Trophoblast cell (in vitro differentiated cells and primary cell): ENCODE results near the gene OR10V1.

Experiments used
- DNase-seq, 2 donors: peaks; one replicate each; pipeline ENCODE4 v3.0.0-alpha.2; 2016
- H2AFZ ChIP-seq: 2 replicates; pipeline ENCODE4 v1.6.1; 2013; ENCODE audit warnings: low read length, moderate library complexity, mild to moderate bottlenecking; ENCODE audit not compliant: insufficient read depth, poor library complexity
- H2AK5ac ChIP-seq: 2 replicates; pipeline ENCODE4 v1.6.1; 2013; ENCODE audit warnings: mild to moderate bottlenecking, low read length
- H2BK120ac ChIP-seq: 2 replicates; pipeline ENCODE4 v1.6.1; 2013; ENCODE audit warnings: low read length, mild to moderate bottlenecking, moderate library complexity; ENCODE audit not compliant: insufficient read depth, poor library complexity
- H2BK12ac ChIP-seq: 2 replicates; pipeline ENCODE4 v1.6.1; 2013; ENCODE audit warnings: mild to moderate bottlenecking, low read length, moderate library complexity
- H2BK5ac ChIP-seq: 2 replicates; pipeline ENCODE4 v1.6.1; 2013; ENCODE audit warnings: low read length, low read depth, moderate library complexity, mild to moderate bottlenecking; ENCODE audit not compliant: poor library complexity
- H3K14ac ChIP-seq: 2 replicates; pipeline ENCODE4 v1.6.1; 2013; ENCODE audit warnings: mild to moderate bottlenecking, low read length
- H3K18ac ChIP-seq: 2 replicates; pipeline ENCODE4 v1.6.1; 2013; ENCODE audit warnings: mild to moderate bottlenecking, low read length
- H3K23ac ChIP-seq: 2 replicates; pipeline ENCODE4 v1.6.1; 2013; ENCODE audit warnings: low read length
- H3K27ac ChIP-seq: 2 replicates; pipeline ENCODE4 v1.5.1; 2013; ENCODE audit warnings: low read depth, mild to moderate bottlenecking, inconsistent platforms, low read length, moderate library complexity
- H3K27me3 ChIP-seq: 2 replicates; pipeline ENCODE4 v1.6.1; 2013; ENCODE audit warnings: inconsistent platforms, mild to moderate bottlenecking, low read length, moderate library complexity; ENCODE audit not compliant: insufficient read depth
- H3K36me3 ChIP-seq, 2 experiments: 1 replicate in 1 of 2; 2 replicates in 1 of 2; pipeline ENCODE4 v1.6.1; 2013; ENCODE audit warnings: low read length in 2 of 2, mild to moderate bottlenecking in 2 of 2, moderate library complexity in 1 of 2; ENCODE audit not compliant: insufficient read depth in 2 of 2, control insufficient read depth in 1 of 2
- H3K4ac ChIP-seq: 2 replicates; pipeline ENCODE4 v1.6.1; 2013; ENCODE audit warnings: low read depth, mild to moderate bottlenecking, low read length, moderate library complexity
- H3K4me1 ChIP-seq, 2 experiments: 1 replicate in 1 of 2; 2 replicates in 1 of 2; pipeline ENCODE4 v1.6.1; 2013; ENCODE audit warnings: low read length in 2 of 2, mild to moderate bottlenecking in 2 of 2, moderate library complexity in 1 of 2; ENCODE audit not compliant: insufficient read depth in 2 of 2, control insufficient read depth in 1 of 2
- H3K4me2 ChIP-seq: 2 replicates; pipeline ENCODE4 v1.6.1; 2013; ENCODE audit warnings: inconsistent platforms, mild to moderate bottlenecking, low read length, moderate library complexity
- H3K4me3 ChIP-seq: 2 replicates; pipeline ENCODE4 v1.5.1; 2013; ENCODE audit warnings: mild to moderate bottlenecking, low read depth, low read length, inconsistent platforms
- H3K79me1 ChIP-seq: one replicate; pipeline ENCODE4 v1.6.1; 2013; ENCODE audit warnings: low read length
- H3K79me2 ChIP-seq: 2 replicates; pipeline ENCODE4 v1.6.1; 2013; ENCODE audit warnings: low read length, mild to moderate bottlenecking; ENCODE audit not compliant: control insufficient read depth, insufficient read depth, poor library complexity
- H3K9ac ChIP-seq: 2 replicates; pipeline ENCODE4 v1.6.1; 2013; ENCODE audit warnings: mild to moderate bottlenecking, low read length
- H3K9me3 ChIP-seq: 2 replicates; pipeline ENCODE4 v1.6.1; 2013; ENCODE audit warnings: low read depth, mild to moderate bottlenecking, control low read depth, inconsistent platforms, low read length; ENCODE audit not compliant: insufficient read depth
- H4K12ac ChIP-seq: 2 replicates; pipeline ENCODE4 v1.6.1; 2013; ENCODE audit warnings: low read depth, mild to moderate bottlenecking, low read length, moderate library complexity
- H4K8ac ChIP-seq: 2 replicates; pipeline ENCODE4 v1.6.1; 2013; ENCODE audit warnings: low read depth, mild to moderate bottlenecking, low read length, moderate library complexity
- H4K91ac ChIP-seq: one replicate; pipeline ENCODE4 v1.6.1; 2013; ENCODE audit warnings: low read depth, mild to moderate bottlenecking, low read length, moderate library complexity
- WGBS: extraction: QIAGEN DNeasy Blood & Tissue Kit; methylation state at CpG from one replicate; pipeline ENCODE4 v1.1.7; 2013; ENCODE audit warnings: missing lambda C conversion rate; ENCODE audit not compliant: insufficient read length, insufficient coverage; ENCODE audit errors: extremely low coverage; 5-methylcytosine and 5-hydroxymethylcytosine counted together

Gene OR10V1

DNA sequence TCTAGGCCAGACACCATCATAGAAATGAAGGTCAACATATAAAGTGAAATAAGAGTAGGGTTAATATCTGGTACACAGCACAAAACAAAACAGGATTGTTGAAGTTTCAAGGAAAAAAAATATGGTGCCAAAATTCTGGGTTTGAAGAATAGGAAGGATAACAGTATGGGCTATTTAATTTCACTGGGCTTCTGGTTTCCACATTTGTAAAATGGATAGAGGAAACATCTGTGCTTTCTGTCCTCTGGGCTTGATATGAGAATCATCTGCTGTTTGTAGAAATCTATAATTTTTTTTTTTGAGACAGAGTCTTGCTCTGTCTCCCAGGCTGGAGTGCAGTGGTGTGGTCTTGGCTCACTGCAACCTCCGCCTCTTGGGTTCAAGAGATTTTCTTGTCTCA lies 13.8 kb upstream of the OR10V1 start:
- no peak for DNase-seq
- H3K4ac ChIP-seq, result no peak overlapping the region
- no peak overlapping the region for H2BK5ac ChIP-seq
- H3K4me3 ChIP-seq, result no peak overlapping the region
- no peaks in the 10 kb centered on the region for H3K27me3 ChIP-seq
- H2BK120ac ChIP-seq, result no peak overlapping the region
- no peak overlapping the region for H2AK5ac ChIP-seq
- no peaks in the 10 kb centered on the region for H3K79me2 ChIP-seq
- no peak overlapping the region for H3K4me2 ChIP-seq
- H3K4me1 ChIP-seq, result no peaks in the 10 kb centered on the region
- no peak overlapping the region for H2AFZ ChIP-seq
- no peak overlapping the region for H4K12ac ChIP-seq
- H3K79me1 ChIP-seq, result no peaks in the 10 kb centered on the region
- no peak overlapping the region for H3K9ac ChIP-seq
- no peak overlapping the region for H4K91ac ChIP-seq
- peaks cover 0 to 1% of the 10 kb centered on the region in 2 experiments for H3K36me3 ChIP-seq
- H2BK12ac ChIP-seq, result no peak overlapping the region
- H3K27ac ChIP-seq, result no peak overlapping the region
- no CpG with 5 or more reads among the region's 1 CpG for WGBS
- no peaks in the 10 kb centered on the region for H3K9me3 ChIP-seq
- H3K23ac ChIP-seq, result no peak overlapping the region
- H3K14ac ChIP-seq, result no peak overlapping the region
- no peak overlapping the region for H3K18ac ChIP-seq
- no peak overlapping the region for H4K8ac ChIP-seq

DNA sequence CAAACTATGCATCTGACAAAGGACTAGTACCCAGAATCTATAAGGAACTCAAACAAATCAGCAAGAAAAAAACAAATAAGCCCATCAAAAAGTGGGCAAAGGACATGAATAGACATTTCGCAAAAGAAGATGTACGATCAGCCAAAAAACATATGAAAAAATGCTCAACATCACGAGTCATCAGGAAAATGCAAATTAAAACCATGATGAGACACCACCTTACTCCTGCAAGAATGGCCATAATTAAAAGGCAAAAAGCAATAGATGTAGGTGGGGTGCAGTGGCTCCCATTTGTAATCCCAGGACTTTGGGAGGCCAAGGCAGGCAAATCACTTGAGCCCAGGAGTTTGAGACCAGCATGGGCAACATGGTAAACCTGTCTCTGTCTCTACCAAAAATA lies 10.4 kb upstream of the OR10V1 start:
- Histone ChIP-seq H3K27ac (no peak overlapping the region), H3K14ac (no peak overlapping the region), H3K9me3 (no peaks in the 10 kb centered on the region), H2AK5ac (no peak overlapping the region), H3K27me3 (no peaks in the 10 kb centered on the region), H3K79me1 (no peaks in the 10 kb centered on the region), H2BK12ac (no peak overlapping the region), H3K36me3 (no peaks in the 10 kb centered on the region), H3K4me3 (no peak overlapping the region), H4K12ac (no peak overlapping the region), H3K23ac (no peak overlapping the region), H3K4ac (no peak overlapping the region), H2BK5ac (no peak overlapping the region), H3K79me2 (no peaks in the 10 kb centered on the region), H3K4me1 (no peaks in the 10 kb centered on the region), H2BK120ac (no peak overlapping the region), H4K91ac (no peak overlapping the region), H4K8ac (no peak overlapping the region), H3K4me2 (no peak overlapping the region), H3K9ac (no peak overlapping the region), H3K18ac (no peak overlapping the region), H2AFZ (no peak overlapping the region)
- no peak for DNase-seq
- no CpG with 5 or more reads among the region's 3 CpGs for WGBS

DNA sequence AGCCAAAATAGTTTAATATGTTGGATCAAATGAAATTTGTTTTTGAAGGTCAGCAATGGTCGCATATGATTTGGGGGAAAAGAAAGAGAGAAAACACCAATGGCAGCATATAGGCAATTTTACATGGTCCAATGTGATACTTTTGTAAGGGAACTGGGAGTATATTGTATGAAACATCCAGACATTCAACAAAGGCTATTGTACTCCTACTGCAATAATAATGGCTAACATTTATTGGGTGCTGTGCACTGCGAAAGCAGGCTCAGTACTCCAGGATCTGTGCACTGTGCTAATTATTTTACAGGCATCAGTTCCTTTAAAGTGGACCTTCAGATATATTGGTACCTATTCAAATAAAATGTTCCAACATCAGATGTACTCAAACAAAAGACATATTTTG lies 5.9 kb upstream of the OR10V1 start:
- Histone ChIP-seq H4K12ac (no peak overlapping the region), H3K9me3 (no peaks in the 10 kb centered on the region), H3K9ac (no peak overlapping the region), H3K4ac (no peak overlapping the region), H4K91ac (no peak overlapping the region), H2BK120ac (no peak overlapping the region), H2BK5ac (no peak overlapping the region), H2AFZ (no peak overlapping the region), H3K27ac (no peak overlapping the region), H3K4me3 (no peak overlapping the region), H4K8ac (no peak overlapping the region), H3K79me2 (no peaks in the 10 kb centered on the region), H3K4me2 (no peak overlapping the region), H3K27me3 (no peaks in the 10 kb centered on the region), H3K14ac (no peak overlapping the region), H2AK5ac (no peak overlapping the region), H3K18ac (no peak overlapping the region), H3K23ac (no peak overlapping the region), H3K36me3 (no peaks in the 10 kb centered on the region), H2BK12ac (no peak overlapping the region), H3K4me1 (no peaks in the 10 kb centered on the region), H3K79me1 (no peaks in the 10 kb centered on the region)
- no peak for DNase-seq
- WGBS, result no CpG with 5 or more reads among the region's 2 CpGs

DNA sequence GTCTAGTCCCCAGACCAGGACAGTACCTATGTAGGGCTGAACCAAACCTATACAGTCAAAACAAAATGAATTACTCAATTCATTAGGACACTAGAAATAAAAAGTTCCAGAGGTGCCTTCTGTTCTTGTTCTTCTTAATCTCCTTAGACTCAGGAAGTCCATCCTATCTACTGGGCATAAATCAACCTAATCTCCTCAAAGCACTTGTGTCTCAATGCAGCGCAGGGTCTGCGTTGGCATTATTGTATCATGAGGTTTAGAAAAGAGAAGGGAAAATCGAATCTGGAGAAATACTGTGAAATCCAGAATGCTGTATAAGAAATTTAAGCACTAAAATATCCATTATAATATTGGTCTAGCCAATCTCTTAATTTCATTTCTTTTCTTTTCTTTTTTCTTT lies 2.4 kb upstream of the OR10V1 start:
- no peak overlapping the region for H2AFZ ChIP-seq
- H2BK5ac ChIP-seq, result no peak overlapping the region
- no peaks in the 10 kb centered on the region for H3K79me2 ChIP-seq
- no peaks in the 10 kb centered on the region for H3K4me1 ChIP-seq
- H3K4ac ChIP-seq, result no peak overlapping the region
- no peak overlapping the region for H4K8ac ChIP-seq
- H2BK12ac ChIP-seq, result no peak overlapping the region
- H3K18ac ChIP-seq, result no peak overlapping the region
- H3K27me3 ChIP-seq, result no peaks in the 10 kb centered on the region
- no CpG with 5 or more reads among the region's 3 CpGs for WGBS
- H3K36me3 ChIP-seq, result no peaks in the 10 kb centered on the region
- no peak overlapping the region for H3K4me3 ChIP-seq
- no peaks in the 10 kb centered on the region for H3K79me1 ChIP-seq
- no peak overlapping the region for H3K27ac ChIP-seq
- no peak for DNase-seq
- no peak overlapping the region for H4K12ac ChIP-seq
- H2AK5ac ChIP-seq, result no peak overlapping the region
- H3K14ac ChIP-seq, result no peak overlapping the region
- H2BK120ac ChIP-seq, result no peak overlapping the region
- H3K23ac ChIP-seq, result no peak overlapping the region
- no peaks in the 10 kb centered on the region for H3K9me3 ChIP-seq
- no peak overlapping the region for H3K9ac ChIP-seq
- no peak overlapping the region for H4K91ac ChIP-seq
- no peak overlapping the region for H3K4me2 ChIP-seq
